SIG-M5 treated with dmso at 0.1 percent for 504 hours (cell line): ENCODE results near the gene NPS.

Experiments used
- DNase-seq: peaks from one replicate; lab custom pipeline; 2025; ENCODE audit not compliant: unreplicated experiment; lab: John Stamatoyannopoulos, UW

NPS gene

DNA sequence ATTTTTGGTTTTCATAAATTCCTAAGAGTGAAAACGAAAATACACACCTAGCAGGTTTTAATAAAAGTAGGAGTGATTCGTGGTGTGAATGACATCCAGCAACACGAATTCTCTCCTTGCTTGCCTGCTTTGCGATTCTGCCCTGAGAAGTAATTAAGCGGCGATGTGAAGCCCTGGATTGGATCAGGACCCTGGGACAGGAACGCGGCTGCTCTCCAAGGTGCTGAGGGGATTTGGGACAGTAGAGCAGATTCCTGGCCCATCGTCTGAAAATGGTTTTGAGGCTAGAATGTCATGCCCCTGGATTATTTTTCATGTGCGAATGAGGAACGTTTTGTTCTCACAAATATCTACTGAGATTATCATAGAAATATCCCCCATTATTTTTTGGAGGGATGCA lies 7.8 kb downstream of the NPS start:
- DNase-seq, result no peak

GRCh38 chr10:127561647-127562046 lies 12.5 kb downstream of the NPS start:
- DNase-seq, result no peak

- DNase-seq, result no peak
Measured at GRCh38 chr10:127563718-127564553, 14.8 kb downstream of the NPS start.

GRCh38 chr10:127564644-127565043 lies 15.5 kb downstream of the NPS start:
- DNase-seq, result no peak

DNA sequence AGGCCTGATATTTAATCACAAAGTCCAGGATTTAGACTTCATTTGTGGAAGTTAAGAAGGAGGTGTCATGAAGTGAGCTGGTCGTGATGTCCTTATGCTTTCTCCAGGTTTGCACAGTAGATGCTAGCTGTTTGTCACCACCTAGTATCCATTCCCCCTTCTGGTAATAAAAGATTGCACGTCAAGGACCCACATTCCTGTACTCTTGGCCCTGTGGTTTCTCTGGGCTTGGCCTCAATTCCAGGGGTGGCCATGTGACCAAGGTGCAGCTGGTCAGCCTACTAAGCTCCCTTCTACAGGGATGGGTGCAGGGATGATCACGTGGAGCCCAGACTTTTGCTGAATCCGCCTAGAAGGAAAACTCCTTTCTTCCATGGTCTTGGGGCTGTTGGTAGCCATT lies 16.5 kb downstream of the NPS start:
- DNase-seq, result no peak

GRCh38 chr10:127569210-127569609 lies 20.1 kb downstream of the NPS start:
- no peak for DNase-seq

DNA sequence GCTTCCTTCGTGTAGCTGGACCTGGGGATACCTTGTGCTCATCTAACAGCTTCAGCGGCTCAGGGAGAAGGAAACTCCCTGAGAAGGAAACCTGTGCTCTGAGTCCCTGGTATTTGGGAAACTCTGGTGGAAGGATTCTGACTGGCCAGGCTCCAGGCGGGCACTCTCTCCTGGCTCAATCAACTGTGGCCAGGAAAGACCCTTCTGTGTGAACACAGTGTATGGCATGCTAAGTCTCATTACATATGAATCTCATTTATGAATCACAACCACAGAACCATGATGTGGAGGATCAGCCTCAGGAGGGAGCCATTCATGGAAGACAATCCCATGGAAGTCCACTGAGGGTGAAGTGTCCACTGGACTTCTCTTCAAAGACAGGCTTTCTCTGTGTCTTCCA lies 20.9 kb downstream of the NPS start:
- no peak for DNase-seq

- no peak for DNase-seq
Measured at GRCh38 chr10:127571386-127571785, 22.3 kb downstream of the NPS start.

DNA sequence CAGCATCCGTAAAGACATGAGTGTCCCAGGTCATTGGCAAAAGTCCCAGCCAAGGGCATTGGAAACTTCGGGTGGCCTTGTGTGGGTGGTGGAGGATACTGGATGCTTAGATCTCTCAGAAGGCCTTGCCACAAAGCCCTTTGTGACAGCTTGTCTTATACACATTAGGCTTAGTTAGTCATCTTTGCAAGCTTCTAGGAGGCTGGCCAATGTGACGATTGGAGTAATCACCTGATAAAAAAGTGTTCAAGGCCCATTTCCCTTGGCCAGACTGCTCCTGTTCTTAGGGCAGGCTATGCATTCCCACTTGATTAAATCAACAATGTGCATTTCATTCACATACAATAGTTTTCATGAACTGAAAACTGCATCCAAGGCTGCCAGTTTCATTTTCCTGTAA lies 26.9 kb downstream of the NPS start:
- no peak for DNase-seq

DNA sequence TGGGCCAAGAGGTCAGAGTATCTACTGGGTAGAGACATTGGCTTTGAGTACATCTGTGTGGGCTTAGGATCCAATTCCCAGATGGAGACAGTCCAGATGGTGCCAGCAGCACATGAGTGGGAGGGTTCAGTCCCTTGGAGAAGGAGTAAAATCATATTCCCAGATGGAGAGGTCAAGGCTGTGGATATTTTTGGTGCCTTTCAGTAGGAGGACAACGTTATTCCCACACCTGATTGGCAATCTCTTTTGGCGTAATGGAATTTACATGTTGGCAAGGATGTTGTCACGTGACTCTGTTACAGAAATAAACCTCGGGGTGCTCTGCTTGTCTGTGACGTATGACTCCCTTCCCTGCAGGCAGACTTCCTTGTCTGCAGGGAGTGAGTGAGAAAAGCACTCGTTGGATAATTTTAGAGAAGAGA lies 27.6 kb downstream of the NPS start:
- DNase-seq, result no peak

DNA sequence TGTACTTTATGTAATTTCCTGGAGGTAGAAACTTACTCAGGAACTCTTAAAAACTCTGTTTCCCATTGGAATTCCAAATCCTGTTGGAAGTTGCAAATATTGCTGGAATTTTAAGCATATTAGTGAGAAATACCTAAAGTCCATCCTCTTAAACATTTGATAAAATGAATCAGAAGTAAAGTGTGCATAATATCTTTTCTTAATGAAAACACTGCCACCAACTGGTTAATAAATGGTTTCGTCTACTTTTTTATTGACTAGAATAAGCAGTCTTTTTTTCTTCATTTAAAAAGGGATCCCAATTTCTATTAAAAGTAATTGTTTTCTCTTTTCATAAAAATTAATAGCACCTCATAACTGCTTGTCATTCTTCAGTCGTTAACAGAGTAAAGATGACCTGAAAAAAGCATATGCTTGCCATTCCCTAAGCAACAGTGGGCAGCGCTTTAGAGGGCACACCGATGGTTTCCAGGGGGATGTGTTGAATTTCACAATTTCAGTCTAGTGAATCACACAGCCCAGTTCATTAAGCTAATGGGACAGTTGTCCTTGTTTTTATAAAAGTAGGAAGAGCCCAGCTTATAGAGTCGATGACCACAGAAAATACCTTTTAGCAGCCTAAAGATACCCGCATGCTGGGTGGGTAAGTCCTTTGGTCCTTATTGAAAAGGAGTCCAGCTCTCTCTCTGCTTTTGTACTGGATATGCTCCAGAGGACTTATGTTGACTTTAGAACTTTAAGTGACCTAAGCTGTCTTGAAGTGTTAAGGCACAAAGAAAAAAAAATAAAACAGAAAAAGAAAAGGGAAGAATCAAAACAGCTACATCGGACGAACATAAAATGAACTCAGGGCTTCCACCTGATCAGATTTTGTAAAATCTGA lies 28.5 kb downstream of the NPS start:
- no peak for DNase-seq

GRCh38 chr10:127578259-127578960 lies 29.3 kb downstream of the NPS start:
- no peak for DNase-seq

DNA sequence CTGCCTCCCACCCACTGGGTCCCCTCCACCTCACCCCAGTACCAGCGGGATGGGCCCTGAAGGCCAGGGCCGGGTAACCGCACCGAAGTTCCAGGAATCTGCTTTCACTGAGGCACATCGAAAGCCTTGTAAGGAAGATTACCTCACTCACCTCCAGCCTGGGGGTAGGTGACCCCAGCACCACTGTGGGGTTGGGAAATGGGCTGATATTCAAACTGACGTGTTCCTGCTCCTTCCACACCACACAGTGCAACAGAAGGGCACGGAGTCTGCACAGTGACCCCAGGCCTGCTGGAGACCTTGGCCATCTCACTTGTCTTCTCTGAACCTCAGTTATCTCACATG lies 29.8 kb downstream of the NPS start:
- DNase-seq, result no peak

DNA sequence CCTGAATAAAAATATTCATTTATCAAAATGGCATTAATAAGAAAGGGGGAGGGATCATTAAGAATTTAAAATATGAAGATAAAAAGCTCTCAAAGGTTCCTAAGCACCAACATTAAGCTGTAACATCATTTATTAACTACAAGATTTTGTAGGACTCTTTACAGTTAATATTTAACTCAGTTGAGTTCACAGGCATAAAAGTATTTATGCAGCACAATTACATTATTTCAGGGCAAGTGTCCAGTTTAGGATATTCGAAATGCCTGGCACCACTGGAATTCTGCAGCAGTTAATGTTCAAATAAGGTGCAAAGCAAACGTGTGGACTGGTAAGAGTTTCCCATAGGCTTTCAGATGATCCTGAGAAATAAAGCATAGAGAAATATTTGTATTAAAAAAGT lies 30.5 kb downstream of the NPS start:
- no peak for DNase-seq

DNA sequence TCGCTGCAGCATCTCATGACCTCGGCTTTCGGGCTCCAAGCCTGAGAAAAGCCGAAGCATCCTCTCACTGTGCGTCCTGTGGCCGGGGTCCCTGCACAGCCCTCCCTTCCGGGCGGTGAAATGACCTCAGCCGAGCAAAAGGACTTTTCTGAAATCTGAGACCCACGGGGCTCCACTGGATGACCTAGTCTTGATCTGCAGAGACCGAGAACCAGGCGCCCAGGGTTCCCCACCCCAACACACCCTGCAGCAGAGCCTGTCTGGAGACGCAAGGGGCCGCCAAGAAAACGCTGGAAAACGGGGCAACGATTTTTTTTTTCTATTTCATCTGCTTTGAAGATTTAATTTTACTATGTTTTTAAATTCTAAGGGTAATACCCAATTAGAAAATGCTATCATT lies 31.7 kb downstream of the NPS start:
- no peak for DNase-seq

- no peak for DNase-seq
Measured at GRCh38 chr10:127585519-127586023, 36.5 kb downstream of the NPS start.

DNA sequence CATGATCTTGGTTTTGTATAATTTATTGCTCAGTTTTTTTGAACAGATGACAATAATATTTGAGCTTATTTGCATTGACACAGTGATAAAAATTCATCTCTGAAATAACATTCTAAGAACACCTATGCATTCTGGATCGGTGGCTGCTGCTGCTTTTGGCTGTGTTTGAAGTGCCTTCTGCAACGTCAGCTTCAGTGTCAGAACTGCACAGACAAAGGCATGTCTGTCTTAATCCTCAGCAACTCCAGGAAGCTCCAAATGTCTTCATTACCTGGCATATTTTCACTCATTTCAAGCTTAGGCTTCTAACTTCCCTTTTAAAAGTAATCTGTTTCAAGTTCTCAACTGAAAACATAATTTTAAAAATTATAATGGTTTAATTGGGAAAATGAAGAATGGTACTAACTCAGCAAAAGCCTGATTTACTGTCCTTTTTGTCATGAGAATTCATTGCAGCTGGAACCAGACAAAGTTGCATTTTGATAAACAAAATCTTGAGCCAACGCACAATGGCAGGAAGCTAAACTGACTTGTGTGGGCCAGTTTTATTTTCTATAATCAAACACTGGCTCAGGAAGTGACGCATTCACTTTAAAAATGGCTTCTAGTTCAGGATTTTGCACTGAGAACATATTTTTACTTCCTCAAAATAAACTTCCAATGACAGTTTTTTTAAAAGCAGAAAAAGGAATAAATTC lies 38.7 kb downstream of the NPS start:
- DNase-seq, result no peak

DNA sequence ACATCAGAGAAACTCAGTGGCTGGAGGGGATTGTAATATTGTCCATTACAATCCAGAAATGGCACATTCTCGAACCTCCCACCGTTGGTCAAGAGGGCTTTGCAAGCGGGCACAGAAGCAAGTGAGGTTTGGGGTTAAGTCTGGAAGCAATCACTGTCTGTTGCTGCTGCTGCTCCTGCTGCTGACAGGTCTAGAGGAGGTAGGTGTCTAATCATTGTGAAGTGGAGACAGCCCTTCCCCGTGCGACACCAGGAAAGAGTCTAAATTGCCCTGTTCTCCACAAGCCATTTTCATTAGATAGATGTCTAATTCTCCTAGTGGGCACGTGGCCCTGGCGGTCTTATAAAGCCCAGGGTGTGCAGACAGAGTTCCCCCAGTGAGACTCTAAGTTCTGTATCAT lies 43.5 kb downstream of the NPS start:
- no peak for DNase-seq

DNA sequence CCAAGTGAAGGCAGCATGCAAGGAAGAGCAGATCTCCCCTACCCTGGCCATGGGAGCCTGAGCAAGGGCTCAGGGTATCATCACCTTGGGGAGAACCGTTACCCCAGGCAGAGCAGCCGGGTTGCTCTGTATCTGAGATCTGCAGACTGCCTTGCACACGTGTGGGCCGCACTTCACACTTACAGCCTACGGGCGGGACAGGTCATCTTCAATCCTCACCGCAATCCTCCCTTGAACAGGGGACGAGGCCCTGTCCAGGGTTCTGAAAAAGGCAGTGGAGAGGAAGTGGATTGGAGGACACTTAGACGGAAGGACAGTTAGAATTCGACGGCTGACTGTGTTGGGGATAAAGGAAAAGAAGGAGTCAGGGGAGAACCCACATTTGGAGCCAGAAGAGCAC lies 51.4 kb downstream of the NPS start:
- DNase-seq, result no peak
